ENCODE results near the gene FAM78B. TPM values are rescaled to one million over a fixed set of nuclear protein-coding genes. Genes with fewer than 3 reads are reported as not detected.

Gene FAM78B
- total RNA-seq, 2 donors from 2014 or later, result 2.3 to 4.2 TPM

- no peaks in the 10 kb centered on the region for H3K9me3 ChIP-seq (ENCODE audit: control insufficient read depth, low read length)
- H3K4me3 ChIP-seq (ENCODE audit: low read length), result no peak overlapping the region
- peaks cover 18% of the 10 kb centered on the region for H3K27me3 Mint-ChIP-seq (ENCODE audit: insufficient read depth)
- 53 to 60% methylated on average over 1 of the region's 1 CpG for WGBS, 2 experiments (ENCODE audit: insufficient coverage in 1 of 2, insufficient read length in 1 of 2)
- H3K27ac ChIP-seq (ENCODE audit: low read depth, low read length), result no peak overlapping the region
- H3K4me1 ChIP-seq (ENCODE audit: control insufficient read depth, insufficient read depth, low read length), result no peaks in the 10 kb centered on the region
- H3K4me1 Mint-ChIP-seq, result no peaks in the 10 kb centered on the region
- H3K9me3 Mint-ChIP-seq, result peaks cover 2% of the 10 kb centered on the region
- no peak overlapping the region for H3K27ac Mint-ChIP-seq
- H3K9ac ChIP-seq (ENCODE audit: extremely low read depth, low read length, poor library complexity, severe bottlenecking), result no peak overlapping the region
- no peak overlapping the region for H3K4me3 Mint-ChIP-seq
- H3K36me3 Mint-ChIP-seq (ENCODE audit: low read depth), result no peaks in the 10 kb centered on the region
- H3K27me3 ChIP-seq (ENCODE audit: control insufficient read depth, insufficient read depth, low read length, poor library complexity, severe bottlenecking), result no peaks in the 10 kb centered on the region
- H3K36me3 ChIP-seq (ENCODE audit: control insufficient read depth, insufficient read depth, low read length), result peaks cover 11% of the 10 kb centered on the region
- TF ChIP-seq CTCF (conservative IDR thresholded peaks at IDR 0.05), result no peak
- DNase-seq, result no peak
These were observed 21.3 kb downstream of the FAM78B start for GRCh38 chr1:166145499-166145898.

DNA sequence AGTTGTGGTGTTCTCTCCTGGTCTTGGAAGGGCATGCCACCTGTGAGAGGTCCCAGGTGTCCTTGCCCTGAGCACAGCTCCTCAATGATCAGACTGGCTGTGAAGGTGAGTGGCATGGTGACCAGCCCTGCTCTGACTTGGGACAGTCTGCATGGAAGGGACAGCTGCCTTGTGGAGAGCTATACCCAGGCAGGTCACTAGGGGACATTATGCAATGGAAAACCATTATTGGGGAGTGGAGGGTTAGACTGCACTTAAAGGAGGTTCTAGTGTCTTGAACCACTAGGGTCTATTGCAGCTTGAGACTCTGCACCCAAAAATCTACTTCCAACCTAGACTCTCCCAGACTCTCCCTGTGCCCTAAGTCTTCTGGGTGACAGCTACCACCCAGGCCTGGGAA is 24.8 kb downstream of the FAM78B start:
- DNase-seq, result no peak
- H3K27ac ChIP-seq (ENCODE audit: low read depth, low read length), result no peak overlapping the region
- Mint-ChIP-seq H3K27me3 (ENCODE audit: insufficient read depth) (peaks cover 10% of the 10 kb centered on the region), H3K9me3 (no peaks in the 10 kb centered on the region), H3K36me3 (ENCODE audit: low read depth) (no peaks in the 10 kb centered on the region), H3K4me3 (no peak overlapping the region), H3K27ac (no peak overlapping the region), H3K4me1 (peaks cover 5% of the 10 kb centered on the region)
- H3K9ac ChIP-seq (ENCODE audit: extremely low read depth, low read length, poor library complexity, severe bottlenecking), result no peak overlapping the region
- H3K4me1 ChIP-seq (ENCODE audit: control insufficient read depth, insufficient read depth, low read length), result no peaks in the 10 kb centered on the region
- H3K9me3 ChIP-seq (ENCODE audit: control insufficient read depth, low read length), result no peaks in the 10 kb centered on the region
- peak; percentile 55 for TF ChIP-seq CTCF (conservative IDR thresholded peaks at IDR 0.05)
- no peaks in the 10 kb centered on the region for H3K27me3 ChIP-seq (ENCODE audit: control insufficient read depth, insufficient read depth, low read length, poor library complexity, severe bottlenecking)
- no peaks in the 10 kb centered on the region for H3K36me3 ChIP-seq (ENCODE audit: control insufficient read depth, insufficient read depth, low read length)
- no peak overlapping the region for H3K4me3 ChIP-seq (ENCODE audit: low read length)

- Histone ChIP-seq H3K9ac (ENCODE audit: extremely low read depth, low read length, poor library complexity, severe bottlenecking) (no peak overlapping the region), H3K27ac (ENCODE audit: low read depth, low read length) (no peak overlapping the region), H3K9me3 (ENCODE audit: control insufficient read depth, low read length) (no peaks in the 10 kb centered on the region), H3K4me1 (ENCODE audit: control insufficient read depth, insufficient read depth, low read length) (no peaks in the 10 kb centered on the region), H3K36me3 (ENCODE audit: control insufficient read depth, insufficient read depth, low read length) (no peaks in the 10 kb centered on the region), H3K4me3 (ENCODE audit: low read length) (no peak overlapping the region), H3K27me3 (ENCODE audit: control insufficient read depth, insufficient read depth, low read length, poor library complexity, severe bottlenecking) (no peaks in the 10 kb centered on the region)
- Mint-ChIP-seq H3K36me3 (ENCODE audit: low read depth) (no peaks in the 10 kb centered on the region), H3K27me3 (ENCODE audit: insufficient read depth) (peaks cover 9% of the 10 kb centered on the region), H3K4me3 (no peak overlapping the region), H3K4me1 (peaks cover 5% of the 10 kb centered on the region), H3K9me3 (no peaks in the 10 kb centered on the region), H3K27ac (no peak overlapping the region)
- TF ChIP-seq CTCF (conservative IDR thresholded peaks at IDR 0.05), result no peak
- 94 to 98% methylated on average over 4 to 6 of the region's 6 CpGs for WGBS, 2 experiments (ENCODE audit: insufficient coverage in 1 of 2, insufficient read length in 1 of 2)
- no peak for DNase-seq
These were observed 26.6 kb downstream of the FAM78B start for GRCh38 chr1:166140251-166140650.
